HepG2 (cell line): ENCODE measurements around the gene BCL6. TPM values are rescaled to one million over a fixed set of nuclear protein-coding genes. Genes with fewer than 3 reads are reported as not detected.
A peak's percentile ranks its signal among the peaks of the same experiment; 100 is the strongest.

Experiments used
- CEBPZ ChIP-seq: IDR thresholded peaks from 2 replicates; pipeline ENCODE4 v1.6.1; 2012; ENCODE audit warnings: low read length, improper control_type of control experiment
- DR1 ChIP-seq: sonication (generic); formaldehyde crosslinking; IDR thresholded peaks from 2 replicates; pipeline ENCODE4 v1.8.0; 2021; ENCODE audit warnings: mild to moderate bottlenecking, missing genetic modification reagents, inconsistent platforms
- FOXA3 ChIP-seq: IDR thresholded peaks from 2 replicates; pipeline ENCODE4 v1.6.1; 2016; ENCODE audit warnings: missing genetic modification reagents, missing compliant biosample characterization
- LRRFIP1 ChIP-seq: sonication (generic); formaldehyde crosslinking; conservative IDR thresholded peaks from 2 replicates; pipeline ENCODE4 v1.4.0; 2020; ENCODE audit warnings: missing genetic modification reagents
- PRDM4 ChIP-seq: sonication (generic); formaldehyde crosslinking; IDR thresholded peaks from 2 replicates; pipeline ENCODE4 v1.9.0; 2021; ENCODE audit warnings: missing genetic modification reagents, borderline replicate concordance
- TFDP2 ChIP-seq: sonication (generic); formaldehyde crosslinking; IDR thresholded peaks from 2 replicates; pipeline ENCODE4 v1.4.0; 2020; ENCODE audit warnings: missing genetic modification reagents
- ZNF20 ChIP-seq: sonication (generic); formaldehyde crosslinking; IDR thresholded peaks from 2 replicates; pipeline ENCODE4 v1.4.0; 2020; ENCODE audit warnings: mild to moderate bottlenecking, moderate library complexity, missing genetic modification reagents
- ZNF326 ChIP-seq: sonication (generic); formaldehyde crosslinking; IDR thresholded peaks from 2 replicates; pipeline ENCODE4 v1.4.0; 2020; ENCODE audit warnings: missing genetic modification reagents, borderline replicate concordance
- ZNF329 ChIP-seq: sonication (generic); formaldehyde crosslinking; IDR thresholded peaks from 2 replicates; pipeline ENCODE4 v1.9.0; 2021; ENCODE audit warnings: low read depth, mild to moderate bottlenecking, missing genetic modification reagents
- ZNF431 ChIP-seq: sonication (generic); formaldehyde crosslinking; IDR thresholded peaks from 2 replicates; pipeline ENCODE4 v1.9.0; 2022; ENCODE audit warnings: missing genetic modification reagents, low read depth, mild to moderate bottlenecking, borderline replicate concordance
- ZNF451 ChIP-seq: sonication (generic); formaldehyde crosslinking; IDR thresholded peaks from 2 replicates; pipeline ENCODE4 v1.5.0; 2020; ENCODE audit warnings: mild to moderate bottlenecking, missing genetic modification reagents
- ZNF503 ChIP-seq: sonication (generic); formaldehyde crosslinking; IDR thresholded peaks from 2 replicates; pipeline ENCODE4 v1.4.0; 2020; ENCODE audit warnings: missing genetic modification reagents
- ZNF710 ChIP-seq: sonication (generic); formaldehyde crosslinking; IDR thresholded peaks from 2 replicates; pipeline ENCODE4 v1.5.0; 2020; ENCODE audit warnings: mild to moderate bottlenecking, missing genetic modification reagents, borderline replicate concordance
- ZNF749 ChIP-seq: sonication (generic); formaldehyde crosslinking; IDR thresholded peaks from 2 replicates; pipeline ENCODE4 v1.8.0; 2022; ENCODE audit warnings: mild to moderate bottlenecking, missing genetic modification reagents, moderate library complexity, borderline replicate concordance
- polyA plus RNA-seq, 8 experiments: library from polyadenylated mRNA; depleted of rRNA in 3 of 8; stranded (reverse) in 7 of 8; unstranded in 1 of 8; fragments of >200 nt; fragmentation: Illumina TruSeq in 4 of 8; extraction: Trizol in 4 of 8; gene quantifications; 2 replicates each; pipeline versions ENCODE4 v1.2.1 to v1.2.3, GENCODE V29; 2011 to 2016; ENCODE audit warnings: low read depth in 4 of 8, missing spikeins in 1 of 8, mixed read lengths in 1 of 8; ENCODE audit not compliant: insufficient read depth in 1 of 8
- total RNA-seq, 5 experiments: library from RNA; depleted of rRNA; stranded (reverse); fragments of >200 nt; fragmentation: Illumina TruSeq; extraction: Trizol; gene quantifications; 2 replicates each; pipeline ENCODE4 v1.2.3, GENCODE V29; 2016; ENCODE audit warnings: low read depth in 1 of 5

The BCL6 gene
- total and polyA plus RNA-seq, 2 of the 13 experiments (the other 11 are each of a cell fraction or from before 2014, with no cell fraction given), result 21.2 to 53.7 TPM

GRCh38 chr3:187719628-187720336 is 25.5 kb downstream of the BCL6 start (continued):
- TF ChIP-seq LRRFIP1, result no peak
- TF ChIP-seq ZNF710 (CRISPR knock-in tag), result peak; percentile 82
- TF ChIP-seq ZNF329 (CRISPR knock-in tag), result 0 out of 2 replicates have a peak, but pooled peaks have one; percentile 46
- peak; percentile 62; the same call in 1 of the 2 replicates for TF ChIP-seq DR1 (CRISPR knock-in tag)
- TF ChIP-seq ZNF451, result no peak
- no peak for TF ChIP-seq ZNF326 (CRISPR knock-in tag)
- no peak for TF ChIP-seq PRDM4 (CRISPR knock-in tag)
- TF ChIP-seq ZNF431 (CRISPR knock-in tag), result no peak; the same call in 1 of the 2 replicates
- TF ChIP-seq ZNF503 (CRISPR knock-in tag), result peak; percentile 87
- TF ChIP-seq CEBPZ, result no peak
- TF ChIP-seq ZNF20 (CRISPR knock-in tag), result no peak
- TF ChIP-seq FOXA3 (CRISPR knock-in tag), result peak; percentile 84
- no peak for TF ChIP-seq ZNF749 (CRISPR knock-in tag)
- peak; percentile 43; the same call in 1 of the 2 replicates for TF ChIP-seq TFDP2
